RPMI7951 (cell line): ENCODE data around the gene ZNF761. TPM values are rescaled to one million over a fixed set of nuclear protein-coding genes. Genes with fewer than 3 reads are reported as not detected.
"Not testable (repeated sequence)": the region's sequence is repeated elsewhere in the genome, so short reads cannot be mapped to it uniquely, and the experiment has no call there.

Experiments
- DNase-seq: peaks from one replicate; pipeline ENCODE4 v3.0.0-alpha.2; 2012; ENCODE audit warnings: low read depth
- total RNA-seq: library from RNA; depleted of rRNA; stranded (reverse); fragments of >200 nt; shearing (Covaris generic); gene quantifications from 2 replicates; pipeline ENCODE4 v1.2.3, GENCODE V29; 2014; rRNA removed

The ZNF761 gene
- 15.4 and 16.7 TPM in 2 replicates for total RNA-seq

DNA sequence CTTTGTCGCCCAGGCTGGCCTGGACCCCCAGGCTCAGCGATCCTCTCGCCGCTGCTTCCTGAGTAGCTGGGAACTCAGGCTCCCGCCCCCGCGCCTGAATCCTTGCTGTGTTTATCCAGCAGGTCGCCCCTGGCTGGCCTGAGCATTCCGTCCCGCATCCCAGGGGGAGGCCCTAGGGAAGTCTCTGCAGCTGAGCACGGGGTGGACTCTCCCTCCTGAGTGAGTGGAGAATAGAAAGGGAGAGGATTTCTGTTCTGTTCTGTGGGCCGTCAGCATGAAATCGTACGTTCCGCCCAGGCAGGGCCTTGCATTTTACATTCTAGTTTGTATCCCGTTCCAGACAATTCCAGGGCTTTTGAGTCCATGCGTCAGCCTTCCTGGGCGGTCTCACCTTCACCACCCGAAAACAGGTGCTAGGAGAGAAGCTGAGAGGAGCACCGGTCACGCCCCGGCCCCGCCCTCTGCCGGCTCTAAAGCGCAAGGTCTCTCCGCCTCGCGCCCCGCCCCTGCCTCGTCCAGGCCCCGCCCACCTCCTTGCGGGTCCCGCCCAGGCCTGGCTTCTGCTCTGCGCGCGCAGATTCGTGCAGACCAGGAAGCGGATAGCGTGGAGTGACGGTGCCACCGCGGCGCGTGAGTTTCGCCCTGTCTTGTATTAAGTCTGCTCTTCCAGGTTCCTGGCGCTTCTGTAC is at the start of gene ZNF761:
Gene ZNF761, plus strand, starts transcription at position 586 of the 689 bp plus-strand sequence. CDS start 15,285 bp downstream, outside the sequence.
- DNase-seq, result peak; percentile 88

DNA sequence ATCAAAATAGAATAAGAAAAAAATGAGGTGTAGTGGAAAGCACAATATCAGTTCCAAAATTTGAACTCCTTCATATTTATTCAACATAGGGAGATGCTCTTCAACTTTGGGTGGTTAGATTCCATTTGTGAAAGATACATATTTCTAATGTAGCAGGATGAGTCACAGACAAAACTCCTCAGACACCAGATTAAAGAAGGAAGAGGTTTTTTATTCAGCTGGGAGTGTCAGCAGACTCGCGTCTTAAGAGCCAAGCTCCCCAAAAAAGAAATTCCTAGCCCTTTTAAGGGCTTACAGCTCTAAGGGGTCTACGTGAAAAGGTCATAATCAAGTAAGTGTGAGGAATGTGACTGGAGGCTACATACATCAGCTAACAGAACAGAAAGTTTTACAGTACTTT is 43.6 kb upstream of the ZNF761 start:
- DNase-seq, result no peak

DNA sequence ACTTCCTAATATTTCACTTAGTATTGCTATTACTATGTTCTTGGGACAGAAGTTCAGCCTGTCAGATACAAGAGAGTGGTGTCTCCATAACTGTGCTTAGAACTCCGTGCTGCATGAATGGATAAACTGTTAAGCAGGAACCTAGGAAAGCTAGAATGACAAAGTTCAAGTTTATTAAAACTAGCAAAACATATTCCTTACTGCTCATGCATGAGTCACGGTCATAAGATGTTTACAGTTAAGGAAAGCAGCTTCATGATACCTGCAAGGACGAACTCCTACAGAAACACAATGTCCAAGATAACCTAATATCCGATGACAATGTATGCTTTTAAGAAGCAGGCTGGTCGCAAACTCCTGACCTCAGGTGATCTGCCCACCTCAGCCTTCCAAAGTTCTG is 42.9 kb upstream of the ZNF761 start:
- DNase-seq, result no peak

- DNase-seq, result no peak
Measured at GRCh38 chr19:53389571-53389970, 42.2 kb upstream of the ZNF761 start.

GRCh38 chr19:53389978-53390377 is 41.8 kb upstream of the ZNF761 start:
- no peak for DNase-seq

DNA sequence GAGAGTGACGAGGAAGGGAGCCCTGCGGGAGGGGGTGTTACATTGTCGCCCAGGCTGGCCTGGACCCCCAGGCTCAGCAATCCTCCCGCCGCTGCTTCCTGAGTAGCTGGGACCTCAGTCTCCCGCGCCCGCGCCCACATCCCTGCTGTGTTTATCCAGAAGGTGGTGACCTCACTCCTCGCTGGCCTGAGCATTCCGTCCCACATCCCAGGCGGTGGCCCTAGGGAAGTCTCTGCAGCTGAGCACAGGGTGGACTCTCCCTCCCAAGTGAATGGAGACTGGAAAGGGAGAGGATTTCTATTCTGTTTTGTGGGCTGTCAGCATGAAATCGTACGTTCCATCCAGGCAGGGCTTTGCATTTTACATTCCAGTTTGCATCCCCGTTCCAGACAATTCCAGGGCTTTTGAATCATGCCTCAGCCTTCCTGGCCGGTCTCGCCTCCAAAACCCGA is 37.2 kb upstream of the ZNF761 start:
- DNase-seq, result peak; percentile 81

DNA sequence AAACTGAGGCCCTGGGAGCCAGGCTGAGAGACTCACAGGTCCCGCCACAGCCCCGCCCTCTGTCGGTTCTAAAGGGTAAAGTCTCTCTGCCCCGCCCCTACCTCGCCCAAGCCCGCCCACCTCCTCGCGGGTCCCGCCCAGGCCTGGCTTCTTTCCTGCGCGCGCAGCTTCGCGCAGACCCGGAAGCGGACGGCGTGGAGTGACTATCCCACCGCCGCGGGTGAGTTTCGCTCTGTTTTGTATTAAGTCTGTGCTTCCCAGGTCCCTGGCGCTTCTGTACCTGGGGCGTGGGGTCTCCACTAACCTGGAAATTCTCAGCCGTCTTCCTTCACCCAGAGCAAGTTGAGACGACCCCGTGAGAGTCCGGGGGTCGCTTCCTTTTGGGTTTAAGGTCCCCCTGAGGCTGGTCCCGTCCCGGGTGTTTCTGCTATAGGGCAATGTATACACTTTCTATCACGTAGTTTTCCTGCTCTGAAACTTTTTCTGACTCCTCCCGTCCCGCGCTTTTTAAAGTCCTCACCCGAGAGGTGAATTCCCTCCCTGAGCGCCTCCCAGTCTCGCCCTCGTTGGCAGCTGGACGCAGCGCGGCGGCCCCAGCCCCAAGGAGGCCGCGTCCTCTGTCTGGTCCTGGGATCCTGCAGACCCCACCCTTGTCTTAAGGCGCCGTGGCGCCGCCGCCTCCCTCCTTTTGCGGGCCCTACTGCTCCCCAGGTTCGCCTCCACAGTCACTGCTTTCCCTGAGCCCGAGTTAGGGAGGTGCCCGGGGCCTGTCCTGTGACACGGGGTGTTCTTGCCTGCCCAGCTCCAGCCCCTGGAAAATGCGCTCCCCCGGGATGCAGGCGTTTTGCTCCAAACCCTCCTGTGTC is 36.6 kb upstream of the ZNF761 start, which contains the start of gene ZNF765:
Gene ZNF765, plus strand, starts transcription at position 176 of the 866 bp plus-strand sequence. CDS start 2,867 bp downstream, outside the sequence.
- DNase-seq, result peak; percentile 91

DNA sequence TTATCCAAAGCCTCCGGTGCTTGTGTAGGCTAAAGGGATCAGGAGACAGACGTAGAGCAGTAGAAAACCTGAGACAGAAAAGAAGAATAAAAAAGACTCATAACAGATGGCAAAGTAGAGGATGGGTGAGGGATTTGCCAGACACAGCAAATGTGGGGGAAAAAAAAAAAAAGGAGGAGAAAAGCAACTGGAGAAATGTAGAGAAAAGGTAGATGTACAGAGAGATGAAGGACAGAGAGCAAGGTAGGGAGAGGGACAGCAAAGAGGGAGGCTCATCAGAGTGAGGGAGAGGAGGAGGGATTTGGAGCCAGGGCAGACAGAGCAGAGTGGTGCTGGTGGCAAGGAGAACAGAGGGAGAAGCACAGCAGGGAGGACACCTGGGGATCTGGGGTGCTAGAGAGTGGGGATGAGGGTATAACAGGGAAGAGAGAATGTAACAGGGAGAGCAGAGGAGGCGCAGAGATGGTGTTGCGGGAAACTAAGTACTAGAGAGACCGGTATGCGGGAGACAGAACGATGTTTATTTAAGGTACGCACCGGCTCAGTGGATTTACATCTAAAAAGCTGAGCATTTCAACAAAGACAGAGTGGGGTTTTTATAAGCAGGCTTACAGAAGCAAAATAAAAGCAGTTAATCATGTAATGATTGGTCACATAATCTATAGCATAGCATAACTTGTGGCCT is 35.8 kb upstream of the ZNF761 start:
- not testable (repeated sequence) for DNase-seq

DNA sequence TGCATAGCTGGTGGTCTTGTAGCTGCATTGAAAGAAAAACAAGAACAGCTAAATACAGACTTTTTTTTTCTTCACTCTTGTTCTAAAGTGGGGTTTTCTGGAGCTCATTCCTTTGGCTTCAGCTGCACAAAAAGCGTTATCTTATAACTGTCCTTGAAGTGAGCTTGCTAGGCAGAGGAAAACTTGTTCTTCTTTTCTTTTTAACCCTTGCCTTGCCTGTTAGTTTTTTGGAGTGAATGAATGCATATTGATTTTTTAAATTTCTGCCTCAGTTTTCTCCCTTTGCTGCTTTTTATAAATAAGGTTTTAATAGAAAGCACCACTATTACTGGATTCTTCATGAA is 35.3 kb upstream of the ZNF761 start:
- no peak for DNase-seq

DNA sequence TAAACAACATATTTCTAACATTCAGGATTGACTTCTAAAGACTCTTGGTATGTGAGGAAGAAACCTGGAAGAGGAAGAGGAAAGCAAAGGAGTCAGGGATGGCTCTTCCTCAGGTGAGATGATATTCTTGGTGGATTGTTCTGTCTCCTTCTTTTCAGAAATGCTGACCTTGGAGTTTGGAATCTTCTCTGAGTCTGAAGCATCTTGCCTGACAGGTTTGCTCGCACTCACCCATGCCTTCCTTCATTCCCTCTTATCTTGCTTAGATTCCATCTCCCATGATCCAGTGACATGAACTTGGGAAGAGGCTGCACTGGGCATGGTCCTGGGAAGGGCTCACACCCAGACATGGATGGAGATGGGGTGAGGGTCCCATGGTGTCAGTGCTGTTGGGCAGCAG is 33.9 kb upstream of the ZNF761 start:
- not testable (repeated sequence) for DNase-seq

DNA sequence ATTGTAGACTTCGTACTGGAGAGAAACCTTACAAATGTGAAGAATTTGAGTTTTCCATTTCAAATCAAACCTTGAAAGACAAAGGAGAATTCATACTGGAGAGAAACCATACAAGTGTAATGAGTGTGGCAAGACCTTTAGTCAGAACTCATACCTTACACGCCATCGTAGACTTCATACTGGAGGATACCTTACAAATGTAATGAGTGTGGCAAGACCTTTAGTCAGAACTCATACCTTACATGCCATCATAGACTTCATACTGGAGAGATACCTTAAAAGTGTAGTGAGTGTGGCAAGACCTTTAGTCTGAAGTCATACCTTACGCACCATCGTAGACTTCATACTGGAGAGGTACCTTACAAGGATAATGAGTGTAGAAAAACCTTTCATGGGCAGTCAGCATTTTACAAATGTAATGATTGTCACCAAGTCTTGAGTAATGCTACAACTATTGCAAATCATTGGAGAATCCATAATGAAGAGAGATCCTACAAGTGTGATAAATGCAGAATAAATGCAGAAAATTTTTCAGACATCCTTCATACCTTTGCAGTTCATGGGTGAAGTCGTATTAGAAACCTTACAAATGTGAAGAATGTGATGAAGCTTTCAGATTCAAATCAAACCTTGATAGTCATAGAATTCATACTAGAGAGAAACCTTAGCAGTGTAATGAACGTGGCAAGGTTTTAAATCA is 22.1 kb upstream of the ZNF761 start:
- no peak for DNase-seq

DNA sequence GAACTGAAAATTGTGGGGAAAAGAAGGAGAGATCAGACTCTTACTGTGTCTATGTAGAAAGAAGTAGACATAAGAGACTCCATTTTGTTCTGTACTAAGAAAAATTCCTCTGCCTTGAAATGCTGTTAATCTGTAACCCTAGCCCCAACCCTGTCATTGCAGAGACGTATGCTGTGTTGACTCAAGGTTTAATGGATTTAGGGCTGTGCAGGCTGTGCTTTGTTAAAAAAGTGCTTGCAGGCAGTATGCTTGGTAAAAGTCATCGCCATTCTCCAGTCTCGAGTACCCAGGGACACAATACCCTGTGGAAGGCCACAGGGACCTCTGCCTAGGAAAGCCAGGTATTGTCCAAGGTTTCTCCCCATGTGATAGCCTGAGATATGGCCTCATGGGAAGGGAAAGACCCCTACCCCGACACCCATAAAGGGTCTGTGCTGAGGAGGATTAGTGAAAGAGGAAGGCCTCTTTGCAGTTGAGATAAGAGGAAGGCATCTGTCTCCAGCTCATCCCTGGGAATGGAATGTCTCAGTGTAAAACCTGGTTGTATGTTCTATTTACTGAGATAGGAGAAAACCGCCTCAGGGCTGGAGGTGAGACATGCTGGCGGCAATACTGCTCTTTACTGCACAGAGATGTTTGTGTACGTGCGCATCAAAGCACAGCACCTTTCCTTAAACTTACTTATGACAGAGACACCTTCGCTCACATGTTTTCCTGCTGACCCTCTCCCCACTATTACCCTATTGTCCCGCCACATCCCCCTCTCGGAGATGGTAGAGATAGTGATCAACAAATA is 11.1 kb upstream of the ZNF761 start:
- not testable (repeated sequence) for DNase-seq

- DNase-seq, result no peak
Measured at GRCh38 chr19:53422551-53422950, 9.2 kb upstream of the ZNF761 start.

GRCh38 chr19:53423074-53423473 is 8.7 kb upstream of the ZNF761 start:
- not testable (repeated sequence) for DNase-seq

GRCh38 chr19:53423680-53424079 is 8.1 kb upstream of the ZNF761 start:
- DNase-seq, result peak; percentile 34

DNA sequence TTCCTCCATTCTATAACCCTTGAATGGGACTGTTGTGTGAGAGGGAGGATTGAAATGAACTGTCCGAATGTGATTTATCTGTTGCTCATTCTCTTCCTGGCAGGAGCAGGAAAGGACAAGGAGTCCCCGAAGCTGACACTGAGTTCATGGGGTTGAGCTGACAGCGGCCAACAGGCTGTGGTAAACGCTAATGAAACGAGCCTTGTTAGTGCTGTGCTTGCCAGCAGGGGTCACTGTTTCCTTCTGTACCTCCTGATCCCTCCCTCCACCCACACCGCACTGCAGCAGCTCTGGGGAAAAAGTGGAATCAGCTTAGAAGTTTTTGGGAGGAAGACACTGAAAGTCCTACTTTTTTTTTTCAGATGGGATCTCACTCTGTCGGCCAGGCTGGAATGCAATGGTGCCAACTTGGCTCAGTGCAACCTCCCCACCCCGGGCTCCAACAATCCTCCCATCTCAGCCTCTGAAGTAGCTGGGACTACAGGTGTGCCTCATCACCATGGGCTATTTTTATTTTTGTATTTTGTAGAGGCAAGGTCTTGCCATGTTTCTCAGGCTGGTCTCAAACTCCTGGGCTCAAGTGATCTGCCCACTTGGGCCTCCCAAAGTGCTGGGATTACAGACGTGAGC is 6.7 kb upstream of the ZNF761 start:
- peak; percentile 62 for DNase-seq

GRCh38 chr19:53432088-53432661 is 391 bp downstream of the ZNF761 start:
- peak; percentile 37 for DNase-seq

GRCh38 chr19:53443809-53444208 is 12.0 kb downstream of the ZNF761 start:
- not testable (repeated sequence) for DNase-seq

DNA sequence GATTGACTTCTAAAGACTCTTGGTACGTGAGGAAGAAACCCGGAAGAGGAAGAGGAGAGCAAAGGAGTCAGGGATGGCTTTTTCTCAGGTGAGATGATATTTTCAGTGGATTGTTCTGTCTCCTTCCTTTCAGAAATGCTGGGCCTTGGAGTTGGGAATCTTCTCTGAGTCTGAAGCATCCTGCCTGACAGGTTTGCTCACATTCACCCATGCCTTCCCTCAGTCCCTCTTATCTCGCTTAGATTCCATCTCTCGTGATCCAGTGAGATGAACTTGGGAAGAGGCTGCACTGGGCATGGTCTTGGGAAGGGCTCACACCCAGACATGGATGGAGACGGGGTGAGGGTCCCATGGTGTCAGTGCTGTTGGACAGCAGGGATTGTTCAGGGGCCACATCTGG is 15.4 kb downstream of the ZNF761 start:
- not testable (repeated sequence) for DNase-seq

GRCh38 chr19:53455828-53456227 is 24.0 kb downstream of the ZNF761 start:
- no peak for DNase-seq
